NCI-H128 (cell line): ENCODE data around the gene CFAP251.
"Not testable (repeated sequence)": the region's sequence is repeated elsewhere in the genome, so short reads cannot be mapped to it uniquely, and the experiment has no call there.

ENCODE experiments used
- DNase-seq: peaks from one replicate; lab custom pipeline; 2025; ENCODE audit not compliant: unreplicated experiment; lab: John Stamatoyannopoulos, UW

Gene CFAP251

DNA sequence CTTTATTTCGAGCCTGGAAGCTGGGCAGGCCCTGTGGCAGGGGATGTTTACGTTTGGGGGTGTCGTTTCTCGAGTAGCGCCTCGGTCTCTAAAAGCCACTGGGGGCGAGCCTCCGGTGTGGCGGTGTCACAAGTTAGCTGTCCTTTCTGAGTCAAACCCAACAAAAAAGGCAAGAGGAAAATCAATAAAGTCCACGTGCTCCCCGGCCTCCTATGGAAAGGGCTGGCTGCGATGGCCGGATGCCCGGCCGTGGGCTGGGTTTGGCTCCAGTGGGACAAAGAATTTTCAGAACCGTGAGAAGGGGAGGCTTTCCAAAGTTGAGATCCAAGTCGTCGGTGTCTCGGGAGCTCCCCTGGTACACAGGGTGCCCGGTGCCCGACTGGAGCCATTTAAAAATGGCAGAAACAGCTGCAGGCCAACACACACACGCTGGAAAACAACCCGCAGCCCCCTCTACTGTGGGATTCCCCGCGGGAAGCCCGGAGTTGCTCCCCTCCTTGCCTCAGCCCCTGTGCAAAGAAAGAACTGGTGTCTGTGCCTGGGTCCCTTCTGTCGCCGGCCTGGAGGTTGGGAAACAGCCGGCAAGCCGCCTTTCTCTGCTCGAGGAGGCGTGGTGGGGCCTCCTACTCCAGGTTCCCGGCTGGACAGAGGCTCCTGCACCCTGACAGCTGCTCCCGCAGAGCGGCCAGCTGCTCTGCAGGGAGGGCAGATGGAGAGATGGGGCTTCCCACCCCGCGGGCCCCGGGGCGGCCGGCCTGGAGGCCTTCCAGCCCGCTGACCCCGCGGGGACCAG lies 105.1 kb downstream of the CFAP251 start:
- DNase-seq = no peak

DNA sequence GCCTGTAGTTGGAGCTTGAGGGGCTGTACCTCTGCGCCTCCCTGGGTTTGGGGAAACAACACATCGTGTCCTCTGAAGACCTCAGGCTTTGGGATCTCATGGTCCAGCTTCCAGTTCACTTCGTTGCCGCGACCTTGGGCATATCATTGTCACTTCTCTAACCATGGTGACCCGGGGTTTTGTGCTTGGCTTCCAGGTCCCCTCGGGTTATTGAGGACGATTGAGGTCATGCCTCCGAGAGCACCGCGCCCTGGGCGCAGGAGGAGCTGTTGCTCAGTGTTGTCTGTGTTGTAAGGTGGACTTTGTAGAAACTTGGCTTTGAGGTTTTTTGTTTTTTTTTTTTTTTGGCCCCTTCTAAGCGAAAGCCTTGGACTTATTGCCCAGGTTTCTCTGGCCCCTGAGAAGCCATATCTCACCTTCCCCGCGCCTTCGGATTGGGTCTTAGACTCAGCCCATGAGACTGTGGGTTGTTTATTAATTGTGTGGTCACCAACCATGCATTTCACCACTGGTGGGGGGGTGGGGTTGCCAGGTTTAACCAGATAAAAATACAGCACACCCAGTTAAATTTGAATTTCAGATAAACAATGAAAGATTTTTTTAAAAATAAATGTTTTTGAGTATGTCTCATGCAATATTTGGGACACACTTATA lies 105.9 kb downstream of the CFAP251 start:
- no peak for DNase-seq

DNA sequence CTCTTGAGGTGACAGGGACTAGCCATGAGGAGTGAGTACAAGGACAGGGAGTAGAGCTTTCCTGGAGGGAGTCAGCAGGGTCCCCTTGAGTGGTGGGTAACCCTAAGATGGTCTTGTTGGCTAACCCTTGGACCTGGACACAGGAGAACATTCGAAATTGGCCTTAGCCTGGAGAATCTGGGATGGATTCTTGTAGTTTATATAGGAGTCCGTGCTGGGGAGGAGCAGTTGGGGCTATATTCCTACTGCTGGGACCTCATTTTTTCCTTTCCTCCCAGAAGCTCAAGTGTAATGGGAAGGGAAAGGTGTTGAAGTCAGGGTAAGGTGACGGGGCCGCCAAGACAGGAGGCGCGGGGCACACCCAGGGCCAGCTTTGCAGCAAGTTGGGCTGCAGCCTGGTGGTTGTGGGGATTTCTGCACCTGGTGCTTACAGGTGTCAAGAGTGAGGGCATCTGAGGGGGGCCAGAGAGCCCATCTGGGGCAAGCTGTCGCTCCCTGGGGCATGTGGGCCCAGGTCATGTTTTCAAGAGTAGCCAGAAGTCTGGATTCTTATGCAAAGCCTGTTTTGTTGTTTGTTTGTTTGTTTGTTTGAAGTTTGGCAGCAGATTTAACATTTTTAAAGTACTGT lies 108.4 kb downstream of the CFAP251 start:
- DNase-seq = no peak

DNA sequence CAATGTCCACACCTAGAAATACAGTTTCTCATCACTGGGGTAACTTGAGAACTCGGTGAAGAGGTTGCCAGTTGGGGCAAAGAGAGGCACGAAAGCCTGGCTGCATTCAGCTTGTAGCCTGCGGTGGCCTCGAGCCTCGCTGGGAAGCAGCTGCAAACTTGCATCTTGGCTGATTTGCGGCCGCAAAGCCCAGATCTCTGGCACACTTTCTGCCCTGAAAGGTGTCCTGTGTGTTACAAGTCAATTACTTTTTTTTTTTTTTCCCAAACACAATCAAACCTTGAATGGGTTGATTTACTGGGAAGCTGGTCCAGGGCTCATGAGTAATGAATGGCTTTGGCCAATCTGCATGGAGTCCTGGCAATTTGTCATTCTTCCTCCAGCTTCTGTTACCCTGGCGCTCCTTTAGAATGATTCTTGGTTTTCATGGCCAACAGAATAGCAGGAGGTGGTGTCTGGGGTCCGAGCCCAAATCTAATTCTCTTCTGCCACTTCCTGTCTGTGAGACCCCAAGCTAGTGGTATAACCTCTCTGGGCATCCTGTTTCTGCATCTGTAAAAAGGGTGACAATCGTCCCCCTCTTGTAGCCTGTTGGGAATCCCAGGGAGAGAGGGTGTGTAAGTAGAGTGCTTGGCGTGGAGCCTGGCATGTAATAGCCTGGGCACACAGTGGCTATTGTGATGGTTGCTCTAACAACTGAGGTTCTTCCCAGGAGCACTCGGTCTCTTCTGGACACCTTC lies 109.9 kb downstream of the CFAP251 start:
- no peak for DNase-seq

DNA sequence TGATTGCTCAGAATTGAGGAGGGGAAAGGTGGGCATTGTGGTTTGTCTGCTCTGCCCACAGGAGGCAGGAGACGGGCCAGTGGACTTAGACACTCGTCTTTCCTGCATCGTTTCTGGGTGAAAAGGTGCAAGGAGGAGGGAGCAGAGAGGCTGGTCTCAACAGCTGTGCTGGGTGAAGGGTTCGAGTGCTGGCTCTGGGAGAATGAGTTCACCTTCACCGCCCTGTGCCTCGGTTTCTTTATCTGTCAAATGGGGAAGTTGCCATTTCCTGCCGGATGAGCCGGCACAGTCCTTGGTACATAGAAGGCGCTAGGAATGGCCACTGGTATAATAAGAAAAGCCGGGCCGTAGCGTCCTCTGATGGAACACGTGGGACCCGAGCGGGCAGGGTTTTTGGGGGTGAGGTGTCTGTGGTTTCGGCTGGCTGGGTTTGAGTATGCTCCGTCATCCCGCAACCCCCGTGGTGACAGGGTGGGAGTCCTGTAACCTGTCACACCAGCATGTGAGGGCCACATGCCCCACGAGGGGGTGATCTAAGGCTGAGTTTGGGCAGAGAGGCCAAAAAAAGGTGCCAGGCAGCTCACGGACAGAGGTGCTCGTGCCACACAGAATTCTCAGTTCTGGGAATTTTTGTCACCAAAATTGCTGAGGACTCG lies 110.6 kb downstream of the CFAP251 start:
- DNase-seq = no peak

DNA sequence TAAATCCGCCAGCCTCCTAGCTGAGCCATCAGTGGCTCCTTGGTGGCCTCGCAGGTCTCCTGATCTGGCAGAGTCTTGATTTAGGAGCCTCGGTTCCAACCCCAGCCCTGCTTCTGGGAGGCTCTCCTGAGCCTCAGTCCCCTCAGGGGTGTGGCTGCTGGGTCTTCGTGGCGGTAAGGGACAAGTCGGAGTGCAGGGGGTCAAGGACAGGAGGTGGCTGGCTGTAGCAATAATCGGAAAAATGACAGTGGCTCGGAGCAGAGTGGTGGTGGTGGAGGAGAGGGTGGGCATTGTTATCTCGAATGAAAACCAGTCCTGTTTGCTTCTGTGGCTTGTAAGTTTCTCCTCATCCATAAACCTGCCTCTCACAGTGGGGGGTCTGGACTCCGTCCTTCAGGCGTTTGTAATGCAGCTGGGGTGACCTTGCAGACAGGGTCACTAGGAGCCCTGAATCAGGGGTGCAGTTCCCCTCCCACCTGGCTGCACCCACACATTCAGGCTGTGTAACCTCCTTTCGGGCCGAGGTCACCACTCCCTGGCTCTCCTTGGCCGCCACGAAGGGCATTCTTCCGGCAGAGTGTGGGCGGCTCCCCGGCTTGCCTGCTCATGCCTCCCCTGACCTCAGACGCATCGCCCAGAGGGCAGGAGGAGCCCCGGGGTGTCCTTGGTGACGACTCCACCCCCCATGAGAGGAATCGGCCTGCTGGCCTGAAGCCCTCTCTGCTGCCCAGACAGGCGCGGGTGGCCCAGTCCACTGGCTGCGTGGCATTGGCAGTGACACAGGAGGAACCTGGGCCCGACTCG lies 111.4 kb downstream of the CFAP251 start:
- DNase-seq = no peak

DNA sequence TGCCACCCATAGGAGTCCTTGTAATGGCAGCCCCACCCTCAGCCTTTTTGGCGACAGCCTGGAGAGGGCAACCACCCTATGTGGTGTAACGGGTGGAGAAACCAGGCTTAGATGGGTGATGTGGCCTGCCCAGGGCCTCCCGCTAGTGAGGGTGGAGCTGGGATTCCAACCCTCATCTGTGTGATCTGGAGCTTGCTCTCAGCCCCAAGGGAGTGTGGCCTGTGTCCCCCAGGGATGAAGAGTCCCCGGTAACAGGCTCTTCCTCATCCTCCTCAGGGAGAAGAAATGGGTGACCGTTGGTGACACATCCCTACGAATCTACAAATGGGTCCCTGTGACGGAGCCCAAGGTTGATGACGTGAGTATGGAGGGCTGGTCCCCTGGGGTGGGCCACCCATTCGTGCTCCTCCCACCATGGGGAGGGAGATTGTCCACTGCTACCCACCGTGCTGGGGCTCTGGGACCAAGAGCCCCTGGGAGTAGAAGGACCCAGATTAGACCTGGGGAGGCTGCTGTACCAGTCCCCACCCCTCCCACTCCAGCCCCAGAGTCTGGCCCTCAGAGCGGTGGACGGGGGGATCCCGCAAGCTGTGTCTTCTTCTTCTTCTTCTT lies 112.1 kb downstream of the CFAP251 start:
- DNase-seq = no peak

DNA sequence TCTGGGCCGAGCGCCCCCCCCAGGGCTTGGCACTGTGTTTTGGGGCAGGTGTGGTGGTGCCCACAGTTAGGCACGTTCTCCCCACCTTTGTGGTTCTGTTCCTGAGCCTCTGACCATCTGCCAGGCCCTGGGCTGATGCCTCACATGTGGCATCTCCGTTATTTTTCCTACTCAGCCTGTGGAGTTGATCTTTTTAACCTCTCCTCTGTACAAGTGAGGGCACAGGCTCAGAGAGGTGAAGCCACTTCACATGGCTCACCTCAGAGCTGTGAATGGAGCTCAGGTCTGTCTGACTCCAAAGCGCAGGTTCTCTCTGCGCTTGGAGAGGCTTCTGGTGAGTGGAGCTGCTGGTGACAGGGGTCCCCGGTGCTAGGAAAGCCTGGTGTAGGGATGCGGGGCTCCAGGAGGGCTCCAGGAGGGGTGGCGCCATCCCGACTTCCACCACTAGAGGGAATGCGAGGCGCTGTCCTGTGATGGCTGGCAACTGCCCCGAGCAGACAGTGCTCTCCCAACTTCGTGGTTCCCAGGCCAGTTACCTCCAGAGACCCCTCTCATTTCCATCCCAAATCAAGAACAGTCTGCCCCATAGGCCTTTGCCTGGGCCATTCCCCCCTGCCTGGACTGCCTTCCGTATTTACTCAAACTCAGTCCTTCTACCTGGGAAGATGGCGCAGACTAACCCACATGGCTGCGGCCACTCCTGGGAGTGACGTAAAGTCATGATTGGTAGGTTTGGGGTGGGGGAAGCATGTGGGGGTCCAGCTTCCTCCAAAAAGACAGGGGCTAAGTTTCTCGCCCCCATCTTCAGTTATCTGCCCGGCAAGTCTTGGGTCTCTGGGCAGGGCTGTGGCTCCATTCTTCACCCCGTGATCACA lies 113.2 kb downstream of the CFAP251 start:
- no peak for DNase-seq

DNA sequence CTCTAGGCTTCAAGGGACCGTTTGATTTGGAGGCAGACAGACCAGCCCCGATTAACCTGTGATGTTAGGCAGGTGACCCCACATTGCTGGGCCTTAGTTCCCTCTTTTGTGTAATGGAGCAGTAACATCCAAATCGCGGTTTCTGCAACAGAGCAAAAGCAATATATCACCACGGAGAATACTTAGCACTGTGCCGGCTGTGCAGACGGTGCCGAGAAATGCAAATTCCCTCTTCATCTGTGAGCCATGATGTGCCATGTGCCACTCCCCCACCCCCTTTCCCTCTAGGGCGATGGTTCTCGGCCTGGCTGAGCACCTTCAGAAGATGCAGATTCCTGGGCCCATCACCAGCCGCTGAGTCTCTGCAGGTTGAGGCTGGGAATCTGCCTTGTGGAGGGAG lies 114.2 kb downstream of the CFAP251 start:
- DNase-seq = no peak

DNA sequence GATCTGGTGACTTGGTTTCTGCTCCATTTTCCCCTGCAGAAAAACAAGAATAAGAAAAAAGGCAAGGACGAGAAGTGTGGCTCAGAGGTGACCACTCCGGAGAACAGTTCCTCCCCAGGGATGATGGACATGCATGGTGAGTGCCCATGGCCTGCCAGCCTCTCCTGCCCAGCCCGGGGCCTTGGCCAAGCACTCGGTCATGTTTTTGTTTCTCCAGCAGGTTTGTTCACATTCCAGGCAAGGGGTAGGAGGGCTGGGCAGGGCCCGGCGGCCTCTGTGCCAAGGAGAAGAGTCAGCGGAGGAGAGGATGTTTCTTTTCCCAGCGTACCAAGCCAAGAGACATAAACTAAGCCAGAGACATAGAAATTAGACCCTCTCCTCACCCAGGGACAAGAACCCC lies 116.9 kb downstream of the CFAP251 start:
- no peak for DNase-seq

DNA sequence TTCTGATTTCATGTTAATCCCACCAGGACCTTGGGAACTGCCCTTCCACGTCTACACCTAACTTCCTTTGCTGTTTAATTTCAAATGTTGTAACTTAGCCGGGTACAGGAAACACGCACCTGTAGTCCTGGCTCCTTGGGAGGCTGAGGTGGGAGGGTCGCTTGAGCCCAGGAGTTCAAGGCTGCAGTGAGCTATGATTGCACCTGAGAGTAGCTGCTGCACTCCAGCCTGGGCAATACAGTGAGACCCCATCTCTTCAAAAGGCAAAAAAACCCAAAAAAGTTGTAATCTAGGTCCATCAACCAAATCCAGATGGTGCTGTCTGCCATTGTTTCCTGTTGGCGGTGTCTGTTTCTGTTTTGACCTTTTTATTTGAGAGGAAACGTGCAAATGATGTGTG lies 117.8 kb downstream of the CFAP251 start:
- no peak for DNase-seq

DNA sequence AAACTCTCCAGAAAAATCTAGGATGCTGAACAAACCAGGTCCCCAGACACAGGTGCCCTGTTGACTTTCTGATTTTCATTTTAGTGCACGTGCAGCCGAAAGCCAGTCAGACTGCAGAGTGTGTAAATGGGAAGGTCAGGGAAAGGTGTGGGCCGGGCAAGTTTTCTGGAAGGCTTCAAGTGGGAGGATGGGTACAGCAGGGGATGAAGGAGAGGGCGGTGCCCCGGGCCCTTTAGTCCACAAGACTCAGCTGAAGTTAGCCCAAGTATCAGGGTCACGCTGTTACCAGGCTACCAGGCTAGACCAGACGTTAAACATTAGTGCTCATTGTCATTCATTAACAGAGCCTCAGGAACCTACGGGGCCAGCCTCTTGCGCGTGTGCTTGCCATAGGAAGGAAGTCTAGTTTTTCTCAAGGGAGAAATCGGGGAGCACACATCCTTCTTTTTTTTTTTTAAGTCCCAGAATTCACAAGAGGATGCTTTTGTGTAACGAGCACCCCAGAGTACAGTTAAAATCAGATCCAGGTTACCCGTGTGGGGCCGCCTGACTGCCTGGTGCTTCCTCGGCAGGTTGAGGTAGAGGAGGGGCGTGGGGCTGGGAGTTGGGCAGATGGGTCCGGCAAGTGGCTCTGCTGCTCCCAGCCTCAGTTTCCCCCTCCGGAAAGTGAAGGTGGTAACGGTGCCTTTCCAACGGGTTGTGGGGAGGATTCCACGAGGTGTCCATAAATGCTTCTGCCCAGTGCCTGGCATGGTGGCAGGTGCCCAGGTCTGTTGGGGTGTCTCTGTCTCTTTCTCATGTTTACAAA lies 122.4 kb downstream of the CFAP251 start:
- DNase-seq = no peak

DNA sequence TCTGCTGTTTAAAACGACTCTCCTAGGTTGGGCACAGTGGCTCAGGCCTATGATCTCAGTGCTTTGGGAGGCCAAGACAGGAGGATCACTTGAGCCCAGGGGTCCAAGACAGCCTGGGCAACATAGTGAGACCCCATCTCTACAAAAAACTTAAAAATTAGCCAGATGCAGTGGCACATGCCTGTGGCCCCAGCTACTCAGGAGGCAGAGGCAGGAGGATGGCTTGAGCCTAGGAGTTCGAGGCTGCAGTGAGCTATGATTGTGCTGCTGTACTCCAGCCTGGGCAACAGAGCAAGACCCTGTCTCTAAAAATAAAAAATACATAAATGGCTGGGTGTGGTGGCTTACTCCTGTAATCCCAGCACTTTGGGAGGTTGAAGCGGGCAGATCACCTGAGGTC lies 123.1 kb downstream of the CFAP251 start:
- not testable (repeated sequence) for DNase-seq

DNA sequence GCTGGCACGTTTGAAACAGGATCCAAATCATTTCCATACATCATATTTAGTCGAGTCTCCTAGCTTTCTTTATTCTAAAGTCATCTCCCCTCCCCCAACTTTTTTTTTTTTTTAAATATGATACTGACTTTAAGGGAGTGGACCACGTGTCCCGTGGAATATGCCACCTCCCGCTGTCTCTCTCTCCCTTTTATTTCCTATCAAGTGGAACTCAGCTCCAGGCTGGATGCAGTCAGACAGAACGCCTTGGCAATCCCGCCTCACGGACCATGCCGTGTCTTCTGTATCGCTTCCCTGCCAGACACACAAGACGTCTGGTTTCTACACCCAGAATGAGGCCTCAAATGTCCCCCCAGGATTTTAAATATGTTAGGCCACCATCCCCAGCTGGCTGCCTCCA lies 124.5 kb downstream of the CFAP251 start:
- no peak for DNase-seq

DNA sequence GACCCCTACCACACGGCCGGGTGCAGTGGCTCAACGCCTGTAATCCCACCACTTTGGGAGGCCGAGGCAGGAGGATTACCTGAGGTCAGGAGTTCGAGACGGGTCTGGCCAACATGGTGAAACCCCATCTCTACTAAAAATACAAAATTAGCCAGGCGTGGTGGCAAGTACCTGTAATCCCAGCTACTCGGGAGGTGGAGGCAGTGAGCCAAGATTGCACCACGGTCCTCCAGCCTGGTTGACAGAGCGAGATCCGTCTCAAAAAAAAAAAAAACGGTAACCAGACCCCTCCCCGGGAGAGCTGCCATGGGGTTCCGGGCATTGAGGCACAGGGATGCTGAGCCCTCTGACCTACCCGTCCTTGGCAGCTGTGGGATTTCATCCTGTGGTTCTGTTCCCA lies 125.1 kb downstream of the CFAP251 start:
- no peak for DNase-seq

DNA sequence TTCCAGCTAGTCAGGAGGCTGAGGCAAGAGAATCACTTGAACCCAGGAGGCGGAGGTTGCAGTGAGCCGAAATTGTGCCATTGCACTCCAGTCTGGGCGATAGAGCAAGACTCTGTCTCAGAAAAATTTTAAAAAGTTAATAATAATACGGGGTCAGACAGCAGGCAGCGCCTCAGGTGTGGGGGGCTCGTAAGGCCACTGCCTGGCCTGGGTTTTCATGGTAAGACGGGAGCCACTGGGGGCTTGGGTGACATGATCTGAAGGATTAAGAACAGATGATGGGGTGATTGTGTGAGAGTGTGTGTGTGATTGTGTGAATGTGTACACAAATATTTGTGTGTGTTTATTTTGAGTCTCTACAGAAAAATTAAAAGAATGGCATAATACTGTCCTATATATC lies 126.9 kb downstream of the CFAP251 start:
- DNase-seq = no peak

DNA sequence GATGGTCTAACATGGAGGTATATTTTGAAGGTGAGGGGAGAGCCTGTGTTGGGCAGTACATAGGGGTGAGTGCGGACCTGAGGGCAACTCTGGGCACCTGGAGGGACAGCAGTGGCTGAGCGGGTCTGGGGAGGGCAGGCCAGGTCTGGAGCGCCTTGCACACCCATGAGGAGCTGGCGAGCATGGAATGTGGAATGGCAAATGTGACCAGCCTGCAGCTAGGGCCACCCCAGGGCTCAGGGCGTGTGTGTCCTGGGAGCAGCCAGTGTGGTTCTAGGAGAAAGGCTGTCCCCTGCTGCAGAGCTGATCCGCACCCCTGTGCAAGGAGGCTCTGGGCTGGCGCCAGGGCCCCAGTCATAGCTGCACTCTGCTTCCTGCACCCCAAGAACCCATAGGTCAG lies 127.8 kb downstream of the CFAP251 start:
- no peak for DNase-seq

DNA sequence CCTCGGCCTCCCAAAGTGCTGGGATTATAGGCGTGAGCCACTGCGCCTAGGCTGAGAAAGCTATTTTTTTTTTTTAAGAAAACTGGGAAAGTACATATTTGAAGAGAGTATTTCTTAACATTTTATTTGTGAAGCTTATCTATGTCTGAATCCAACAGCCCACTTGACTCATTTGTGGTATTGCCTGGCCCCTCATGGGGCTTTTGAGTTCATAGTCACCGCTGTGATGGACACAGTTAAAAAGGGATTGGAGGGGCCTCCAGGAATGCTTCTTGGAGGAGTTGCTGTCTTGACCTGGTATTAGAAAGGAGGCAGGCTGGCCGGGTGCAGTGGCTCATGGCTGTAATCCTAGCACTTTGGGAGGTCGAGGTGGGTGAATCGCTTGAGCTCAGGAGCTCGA lies 129.8 kb downstream of the CFAP251 start:
- DNase-seq = no peak
